Activated CD4-positive, alpha-beta T cell treated with anti-CD3 and anti-CD28 coated beads, Interleukin-2, amount 50 U/mL, for 48 hours (primary cell): ENCODE measurements around the gene DYRK2.
"Not testable (repeated sequence)": the region's sequence is repeated elsewhere in the genome, so short reads cannot be mapped to it uniquely, and the experiment has no call there.

Experiments
- DNase-seq, 2 experiments: peaks; one replicate each; pipeline ENCODE4 v3.0.0-alpha.2; 2020

DYRK2 gene

DNA sequence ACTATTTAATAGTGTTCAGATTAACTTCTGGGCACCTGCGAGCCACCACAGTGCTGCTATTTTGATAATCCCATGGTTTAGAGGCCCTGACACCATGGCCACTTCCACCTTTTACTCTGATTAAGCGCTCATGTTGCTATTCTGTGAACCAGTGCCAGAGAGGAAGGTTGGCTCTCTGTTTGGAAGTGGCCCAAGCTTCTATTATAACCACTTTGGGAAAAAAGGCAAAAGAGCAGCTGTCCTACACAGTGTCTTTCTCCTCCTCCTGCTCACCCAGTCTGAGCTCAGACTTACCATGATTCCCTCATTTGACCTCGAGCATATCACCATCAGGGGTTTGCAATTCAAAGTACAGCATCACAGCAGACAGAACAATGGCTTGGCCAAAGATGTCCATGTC, 23.3 kb downstream of the DYRK2 start:
- DNase-seq: no peak

- DNase-seq: not testable (repeated sequence)
These were observed 24.0 kb downstream of the DYRK2 start for GRCh38 chr12:67672507-67672906.

DNA sequence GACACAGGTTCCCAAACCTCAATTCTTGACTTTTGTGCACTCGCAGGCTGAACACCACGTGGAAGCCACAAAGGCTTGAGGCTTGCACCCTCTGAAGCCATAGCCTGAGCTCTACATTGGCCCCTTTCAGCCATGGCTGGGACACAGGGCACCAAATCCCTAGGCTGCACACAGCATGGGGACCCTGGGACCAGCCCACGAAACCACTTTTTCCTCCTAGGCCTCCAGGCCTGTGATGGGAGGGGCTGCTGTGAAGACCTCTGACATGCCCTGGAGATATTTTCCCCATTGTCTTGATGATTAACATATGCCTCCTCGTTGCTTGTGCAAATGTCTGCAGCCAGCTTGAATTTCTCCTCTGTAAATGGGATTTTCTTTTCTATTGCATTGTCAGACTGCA, 25.0 kb downstream of the DYRK2 start:
- DNase-seq: not testable (repeated sequence)

GRCh38 chr12:67674417-67674816, 25.9 kb downstream of the DYRK2 start:
- no peak for DNase-seq

DNA sequence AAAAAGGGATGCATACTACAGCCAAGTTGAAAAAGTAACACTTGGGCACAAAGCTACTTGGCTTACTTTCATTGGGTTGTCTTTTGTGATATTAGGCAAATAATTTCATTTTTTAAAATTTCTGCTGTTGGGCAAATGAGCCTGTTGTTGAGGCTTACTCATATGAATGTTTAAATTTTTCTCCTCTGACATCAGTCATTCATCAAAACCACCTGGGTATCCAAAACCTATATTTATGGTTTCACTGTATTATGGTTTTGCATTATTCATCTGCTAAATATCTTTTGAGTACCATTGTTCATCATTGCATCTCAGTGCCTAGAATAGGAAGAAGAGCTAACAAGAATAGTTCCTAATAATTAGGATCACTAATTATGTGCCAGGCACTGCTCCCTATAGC, 28.1 kb downstream of the DYRK2 start:
- DNase-seq: no peak

DNA sequence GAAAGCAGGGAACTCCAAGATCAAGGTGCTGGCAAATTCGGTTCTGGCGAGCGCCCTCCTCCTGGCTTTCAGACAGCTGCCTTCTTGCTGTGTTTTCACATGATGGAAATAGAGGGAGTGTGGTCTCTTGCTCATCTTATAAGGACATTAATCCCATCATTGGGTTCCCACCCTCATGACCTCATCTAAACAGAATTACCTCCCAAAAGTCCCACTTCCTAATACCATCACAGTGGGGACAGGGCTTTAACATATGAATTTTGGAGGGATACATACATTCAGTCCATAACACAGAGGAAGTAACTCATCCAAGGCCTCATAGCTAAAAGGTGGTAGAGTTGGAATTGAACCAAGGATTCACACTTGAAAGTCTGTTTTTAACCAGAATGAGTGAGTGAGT, 28.6 kb downstream of the DYRK2 start:
- DNase-seq: no peak

DNA sequence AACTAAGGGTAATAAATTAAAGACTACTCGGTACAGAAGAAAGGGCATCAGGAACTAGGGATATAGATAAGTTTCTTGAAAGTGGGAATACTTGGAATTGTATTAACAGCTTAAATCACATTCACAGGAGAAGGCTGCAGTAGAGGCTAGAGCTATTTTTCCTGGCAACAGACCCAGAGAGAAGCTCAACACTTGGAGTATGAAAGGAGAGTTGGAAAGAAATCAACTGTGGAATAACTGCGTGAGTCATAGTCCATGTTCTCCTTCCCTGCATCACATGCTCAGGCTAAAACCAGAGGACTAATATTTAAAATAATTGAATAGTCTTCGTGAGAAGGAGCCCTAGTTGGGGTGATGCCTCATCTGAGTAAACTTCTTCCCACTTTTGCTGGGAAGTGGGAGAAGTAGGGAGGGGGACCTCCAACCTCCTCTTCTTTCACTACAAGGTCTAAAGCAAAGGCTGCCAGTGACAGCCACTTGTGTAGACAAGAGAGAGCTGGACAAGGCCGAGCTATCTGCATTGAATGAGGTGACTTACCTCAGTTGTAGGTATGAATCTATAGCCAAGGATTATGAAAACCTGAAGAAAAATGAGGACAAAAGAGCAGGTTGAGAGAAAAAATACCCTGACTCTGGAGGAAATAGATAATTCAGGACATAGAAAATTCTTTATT, 32.7 kb downstream of the DYRK2 start:
- DNase-seq: no peak

GRCh38 chr12:67681941-67682620, 33.5 kb downstream of the DYRK2 start:
- no peak for DNase-seq

DNA sequence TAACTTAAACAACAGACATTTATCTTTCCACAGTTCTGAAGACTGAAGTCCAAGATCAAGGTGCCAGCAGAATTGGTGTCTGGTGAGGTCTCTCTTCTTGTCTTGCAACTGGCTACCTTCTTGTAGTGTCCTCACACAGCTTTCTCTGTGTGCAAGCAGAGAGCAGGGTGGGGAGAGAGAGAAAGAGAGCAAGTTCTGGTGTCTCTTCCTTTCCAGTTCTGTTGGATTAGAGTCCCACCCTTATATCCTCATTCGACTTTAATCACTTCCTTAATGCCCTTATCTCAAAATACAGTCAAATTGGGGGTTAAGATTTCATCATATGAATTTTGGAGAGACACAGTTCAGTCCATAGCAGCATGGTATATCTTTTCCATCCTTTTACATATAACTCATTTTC, 40.8 kb downstream of the DYRK2 start:
- DNase-seq: no peak

GRCh38 chr12:67690656-67691055, 42.1 kb downstream of the DYRK2 start:
- DNase-seq: no peak

DNA sequence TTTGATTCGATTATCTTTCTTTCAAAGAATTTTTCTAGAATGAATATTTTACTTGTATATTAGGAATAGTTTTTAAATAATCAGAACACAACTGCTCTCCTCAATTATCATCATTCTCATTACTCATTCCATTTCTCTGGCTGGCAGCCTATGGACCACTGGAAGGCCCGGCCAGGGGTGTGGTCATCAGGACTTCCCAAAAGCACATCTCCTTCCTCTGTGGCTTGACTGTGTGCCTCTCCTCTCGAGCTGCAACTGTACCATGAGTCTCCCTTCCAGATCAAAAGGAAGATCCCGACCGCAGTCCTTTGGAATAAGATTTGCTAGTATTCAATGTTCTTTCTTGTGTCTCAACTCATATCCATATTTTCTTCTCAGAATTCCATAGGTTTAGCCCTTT, 42.7 kb downstream of the DYRK2 start:
- DNase-seq: no peak

GRCh38 chr12:67692135-67692534, 43.6 kb downstream of the DYRK2 start:
- DNase-seq: no peak

GRCh38 chr12:67692966-67693365, 44.4 kb downstream of the DYRK2 start:
- no peak for DNase-seq

GRCh38 chr12:67693894-67694293, 45.3 kb downstream of the DYRK2 start:
- no peak for DNase-seq

- no peak for DNase-seq
These were observed 45.9 kb downstream of the DYRK2 start for GRCh38 chr12:67694306-67694900.

- no peak for DNase-seq
These were observed 47.4 kb downstream of the DYRK2 start for GRCh38 chr12:67695974-67696373.

GRCh38 chr12:67697443-67697842, 48.9 kb downstream of the DYRK2 start:
- no peak for DNase-seq

DNA sequence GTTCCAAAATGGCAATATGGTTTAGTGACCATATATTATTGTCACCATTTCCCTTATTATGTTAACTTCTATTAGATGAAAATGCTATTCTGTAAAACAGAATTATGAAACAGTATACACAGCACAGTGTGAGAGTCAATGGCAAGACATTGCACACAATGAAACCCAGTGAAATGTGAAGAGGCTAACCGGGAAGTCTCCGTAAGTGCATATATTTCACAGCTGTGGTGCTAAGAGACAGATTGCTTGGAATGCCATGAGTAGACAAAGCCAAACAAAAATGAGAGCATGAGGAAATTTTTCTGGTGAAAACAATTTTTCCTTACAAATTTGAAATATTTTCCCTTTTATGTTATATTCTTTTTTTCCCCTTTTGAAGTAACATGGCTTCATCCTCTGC, 49.4 kb downstream of the DYRK2 start:
- no peak for DNase-seq

- DNase-seq: peak; percentile 26 to 62
These were observed 50.4 kb downstream of the DYRK2 start for GRCh38 chr12:67698672-67699581.

DNA sequence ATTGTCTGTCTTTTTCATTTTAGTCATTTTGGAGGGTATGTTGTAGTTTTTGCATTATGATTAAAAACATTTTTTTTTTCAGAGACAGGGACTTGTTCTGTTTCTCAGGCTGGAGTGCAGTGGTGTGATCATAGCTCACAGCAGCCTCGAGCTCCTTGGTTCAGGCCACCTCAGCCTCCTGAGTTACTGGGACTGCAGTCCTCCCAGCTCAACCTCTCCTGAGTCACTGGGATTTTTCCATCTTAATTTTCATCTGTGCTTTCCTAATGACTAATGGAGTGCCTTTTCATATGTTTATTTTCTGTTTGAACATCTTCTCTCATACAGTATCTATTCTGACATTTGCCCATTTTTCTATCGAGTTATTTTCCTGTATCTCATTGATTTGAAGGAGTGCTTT, 52.6 kb downstream of the DYRK2 start:
- no peak for DNase-seq

DNA sequence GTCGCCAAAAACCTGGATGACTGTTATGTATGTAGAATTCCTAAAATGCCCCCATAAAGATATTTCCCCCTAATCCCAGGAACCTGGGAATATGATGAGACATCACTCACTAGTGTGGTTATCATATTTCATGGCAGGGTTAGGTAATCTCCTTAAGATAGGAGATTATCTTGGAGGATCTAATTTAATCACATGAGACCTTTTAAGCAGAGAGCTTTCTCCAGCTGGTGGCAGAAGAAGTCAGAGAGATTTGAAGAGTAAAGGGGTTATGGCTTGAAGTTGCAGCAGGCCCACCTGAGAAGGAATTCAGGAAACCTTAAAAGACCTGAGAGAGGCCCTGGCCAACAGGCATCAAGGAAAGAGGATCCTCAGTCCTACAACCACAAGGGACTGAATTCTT, 53.6 kb downstream of the DYRK2 start:
- DNase-seq: no peak

GRCh38 chr12:67704071-67704470, 55.5 kb downstream of the DYRK2 start:
- no peak for DNase-seq
